HG03066 (cell line): ENCODE results near the gene COL19A1.
"Not testable (repeated sequence)": the region's sequence is repeated elsewhere in the genome, so short reads cannot be mapped to it uniquely, and the experiment has no call there.

ENCODE experiments used
- ATAC-seq: cut with Tn5 transposase; IDR thresholded peaks from one replicate; pipeline ENCODE4 v1.9.1; 2021; ENCODE audit warnings: low read depth; ENCODE audit not compliant: unreplicated experiment

COL19A1 gene

DNA sequence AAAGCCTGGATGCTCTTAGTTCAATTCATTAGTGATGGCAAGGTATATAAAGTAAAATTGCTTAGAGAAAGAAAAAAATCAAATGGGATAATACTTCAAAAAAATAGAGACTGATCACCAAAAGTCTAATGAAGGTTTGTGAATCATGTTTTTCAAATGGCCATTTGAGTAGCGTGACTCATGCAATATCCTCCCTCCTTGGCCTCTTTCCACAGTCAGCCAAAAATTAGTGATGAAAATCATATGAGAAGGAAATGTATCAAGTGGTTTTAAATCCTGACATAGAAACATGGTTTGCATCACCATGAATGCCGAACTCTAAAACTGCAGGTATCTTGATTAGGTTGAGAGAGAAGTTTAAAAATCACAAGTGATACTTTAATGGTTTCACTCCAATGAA lies 1.2 kb upstream of the COL19A1 start:
- no peak for ATAC-seq

DNA sequence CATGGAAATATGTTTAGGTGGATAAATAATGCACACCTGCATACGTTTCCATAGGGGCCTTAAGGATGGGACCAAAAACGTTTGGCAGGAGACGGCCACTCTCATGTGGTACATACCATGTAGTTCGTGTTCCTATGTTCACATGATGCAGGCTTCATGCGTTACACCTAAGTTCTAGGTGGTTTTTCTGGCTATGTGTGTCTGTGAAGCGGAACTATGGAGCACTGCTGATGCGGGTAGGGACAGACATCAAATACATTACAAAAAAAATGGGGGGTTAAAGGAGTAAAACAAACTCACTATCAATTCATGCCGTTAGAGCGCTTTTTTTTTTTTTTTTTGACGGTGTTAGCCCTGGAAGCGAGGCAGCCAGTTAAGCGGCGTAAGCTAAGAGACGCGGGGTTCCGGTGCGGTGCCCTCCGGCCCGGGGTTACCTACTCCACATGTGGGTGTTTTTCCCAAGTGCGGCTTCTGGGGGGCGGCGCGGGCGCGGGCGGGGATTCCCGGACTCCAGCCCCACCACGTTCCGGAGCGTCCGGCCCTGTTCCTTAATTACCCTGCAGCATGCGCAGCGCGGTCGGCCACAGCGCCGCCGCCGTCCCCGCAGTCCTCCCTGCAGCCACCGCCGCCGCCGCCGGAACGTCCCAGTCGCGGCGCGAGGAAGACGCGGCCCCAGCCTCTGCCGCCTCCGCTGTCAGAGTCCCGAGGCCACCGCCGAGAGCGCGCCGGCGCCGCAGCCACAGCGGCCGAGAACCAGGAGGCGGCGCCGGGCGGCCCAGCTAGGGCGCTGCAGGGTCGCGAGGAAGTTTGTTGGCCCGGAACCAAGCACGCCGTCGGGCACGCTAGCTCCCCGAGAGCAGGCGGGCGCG lies 648 bp downstream of the COL19A1 start:
- peak; percentile 53 for ATAC-seq

DNA sequence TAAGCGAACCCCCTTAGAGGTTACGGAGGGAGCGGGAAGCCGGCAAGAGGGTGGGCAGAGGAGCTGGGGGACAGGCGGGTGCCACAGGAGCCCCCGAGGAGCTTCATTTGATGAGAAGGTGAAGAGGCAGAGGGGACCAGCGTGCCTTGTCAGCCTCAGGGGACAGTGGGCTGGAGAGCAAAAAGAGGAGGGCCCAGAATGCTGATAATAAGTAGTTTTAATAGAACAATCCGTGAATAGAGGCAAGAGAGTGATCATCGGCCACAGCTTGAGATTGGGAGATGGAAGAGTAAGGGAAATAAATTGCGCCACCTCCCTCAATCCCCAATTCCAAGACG lies 1.3 kb downstream of the COL19A1 start:
- no peak for ATAC-seq

DNA sequence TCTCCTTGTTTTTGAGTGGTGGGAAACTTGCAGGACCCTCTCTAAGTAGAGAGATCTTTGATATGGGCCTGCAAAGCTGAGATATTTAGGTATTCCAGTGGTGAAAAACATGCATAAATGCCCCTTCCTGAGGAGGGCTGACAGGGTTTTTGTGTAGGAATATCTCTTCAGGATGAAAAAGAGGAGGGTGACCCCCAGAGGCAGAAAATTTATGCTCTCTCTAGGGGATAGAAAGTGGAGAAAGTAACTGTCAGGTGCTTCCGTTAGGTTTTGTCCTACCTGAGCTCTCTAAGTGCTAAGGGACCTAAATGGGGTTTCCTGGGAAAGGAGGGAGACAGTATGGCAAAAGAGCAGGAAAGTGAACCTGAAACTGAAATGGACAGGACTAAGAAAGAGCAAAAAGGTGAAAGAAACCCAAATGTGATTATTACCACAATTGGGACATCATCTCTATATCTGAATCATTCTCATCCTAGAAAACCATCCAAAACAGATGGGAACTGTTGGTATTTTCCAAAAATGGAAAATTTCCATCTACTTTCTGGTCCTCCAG lies 2.0 kb downstream of the COL19A1 start:
- ATAC-seq: no peak

DNA sequence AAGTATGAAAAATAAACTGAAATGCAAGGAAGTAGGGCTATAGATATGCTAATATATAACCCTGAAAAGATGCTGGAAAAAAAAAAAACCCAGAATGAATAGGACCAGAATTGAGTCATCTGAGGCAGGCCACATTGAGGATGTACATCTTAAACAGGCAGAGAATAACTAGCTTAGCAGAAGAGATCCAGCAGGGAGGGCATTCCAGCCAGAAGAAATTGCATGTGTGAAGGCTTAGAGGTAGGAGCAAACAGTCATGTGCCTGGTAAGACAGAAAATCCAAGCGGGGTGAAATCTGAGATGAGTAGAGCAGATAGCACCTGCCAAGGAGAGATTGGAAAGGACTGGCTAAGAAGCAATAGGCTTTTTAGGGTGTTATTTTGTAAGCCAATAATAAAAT lies 2.6 kb downstream of the COL19A1 start:
- no peak for ATAC-seq

DNA sequence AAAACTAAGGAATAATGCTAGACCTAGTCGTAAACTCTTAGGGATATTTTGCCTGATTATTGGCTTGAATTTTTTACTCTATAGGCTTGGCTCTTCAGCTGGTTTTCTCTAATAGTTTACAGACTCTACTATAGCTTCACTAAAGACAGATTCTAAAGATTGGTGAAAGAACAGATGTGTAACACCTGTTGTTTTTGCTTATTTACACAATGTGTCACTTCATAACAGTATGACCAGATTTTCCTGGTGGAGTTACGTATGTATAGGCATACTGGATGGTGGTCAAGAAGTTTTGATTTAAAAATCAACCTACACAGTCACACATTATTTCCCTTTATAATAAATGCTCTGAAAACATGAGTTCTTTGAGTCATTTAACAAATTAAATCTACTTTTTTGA lies 4.8 kb downstream of the COL19A1 start:
- no peak for ATAC-seq

DNA sequence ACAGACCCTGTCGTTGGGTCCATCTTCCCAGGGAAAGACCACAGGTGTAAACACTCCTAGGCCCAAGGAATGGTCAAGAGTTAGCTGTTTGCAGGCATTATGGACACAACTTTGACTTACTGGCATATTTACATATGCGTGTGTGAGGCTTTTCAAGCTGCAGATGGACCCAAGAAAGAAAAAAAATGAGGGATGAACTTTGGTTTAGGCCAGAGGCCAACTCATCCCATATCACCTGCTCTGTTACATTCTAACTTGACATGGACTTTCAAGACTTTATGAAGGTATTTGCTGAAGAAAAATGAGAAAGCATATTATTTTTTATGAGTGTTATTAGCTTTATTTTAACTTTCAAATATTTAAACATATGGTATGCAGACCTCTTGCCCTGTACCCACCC lies 6.9 kb downstream of the COL19A1 start:
- ATAC-seq: no peak

DNA sequence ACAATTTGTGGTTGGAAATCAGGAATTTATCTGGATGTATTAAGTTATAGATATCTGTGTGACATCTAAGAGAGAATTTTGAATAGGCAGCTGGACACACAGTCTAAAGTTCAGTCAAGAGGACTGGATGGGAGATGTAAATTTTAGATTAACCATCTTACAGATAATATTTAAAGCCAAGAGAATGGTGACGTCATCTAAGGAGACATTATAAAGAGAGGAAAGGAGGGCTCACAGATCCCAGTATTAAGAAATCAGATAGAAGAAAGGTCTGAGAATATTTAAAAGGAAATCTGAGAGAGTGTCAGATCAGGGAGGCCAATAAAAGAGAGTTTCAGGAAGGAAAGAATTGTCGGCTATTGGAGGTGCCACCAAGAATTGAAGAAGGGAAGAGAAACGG lies 9.4 kb downstream of the COL19A1 start:
- ATAC-seq: no peak

DNA sequence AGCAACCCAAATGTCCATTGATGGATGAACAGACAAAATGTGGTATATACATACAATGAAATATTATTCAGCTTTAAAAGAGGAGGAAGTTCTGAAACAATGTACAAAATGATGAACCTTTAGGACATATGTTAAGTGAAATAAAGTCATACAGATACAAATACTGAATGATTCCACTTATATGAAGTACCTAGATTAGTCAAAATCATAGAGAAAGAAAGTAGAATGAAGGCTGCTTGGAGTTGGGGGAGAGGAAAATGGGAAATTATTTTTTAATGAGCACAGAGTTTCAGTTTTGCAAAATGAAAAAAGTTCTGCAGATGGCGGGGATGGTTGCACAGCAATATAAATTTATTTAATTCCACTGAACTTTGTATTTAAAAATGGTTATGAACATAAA lies 12.4 kb downstream of the COL19A1 start:
- no peak for ATAC-seq

DNA sequence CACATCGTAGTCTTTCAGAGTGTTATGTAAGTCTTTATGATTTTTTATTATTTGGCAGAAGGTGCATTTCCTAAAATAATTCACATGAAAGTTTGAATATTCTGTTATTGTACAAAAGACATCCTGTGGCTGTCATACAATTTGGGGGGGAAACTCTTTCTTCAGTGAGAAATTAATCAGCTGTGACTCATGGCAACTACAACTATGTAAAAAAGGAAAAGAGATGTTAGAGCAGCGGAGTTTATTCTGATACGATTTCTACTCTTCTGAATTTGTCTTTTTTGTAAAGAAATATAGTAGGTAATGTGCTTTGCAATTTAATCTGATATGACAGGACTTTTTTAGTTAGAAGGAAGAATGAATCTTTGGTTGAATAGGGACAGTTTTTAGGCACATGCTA lies 14.2 kb downstream of the COL19A1 start:
- no peak for ATAC-seq

DNA sequence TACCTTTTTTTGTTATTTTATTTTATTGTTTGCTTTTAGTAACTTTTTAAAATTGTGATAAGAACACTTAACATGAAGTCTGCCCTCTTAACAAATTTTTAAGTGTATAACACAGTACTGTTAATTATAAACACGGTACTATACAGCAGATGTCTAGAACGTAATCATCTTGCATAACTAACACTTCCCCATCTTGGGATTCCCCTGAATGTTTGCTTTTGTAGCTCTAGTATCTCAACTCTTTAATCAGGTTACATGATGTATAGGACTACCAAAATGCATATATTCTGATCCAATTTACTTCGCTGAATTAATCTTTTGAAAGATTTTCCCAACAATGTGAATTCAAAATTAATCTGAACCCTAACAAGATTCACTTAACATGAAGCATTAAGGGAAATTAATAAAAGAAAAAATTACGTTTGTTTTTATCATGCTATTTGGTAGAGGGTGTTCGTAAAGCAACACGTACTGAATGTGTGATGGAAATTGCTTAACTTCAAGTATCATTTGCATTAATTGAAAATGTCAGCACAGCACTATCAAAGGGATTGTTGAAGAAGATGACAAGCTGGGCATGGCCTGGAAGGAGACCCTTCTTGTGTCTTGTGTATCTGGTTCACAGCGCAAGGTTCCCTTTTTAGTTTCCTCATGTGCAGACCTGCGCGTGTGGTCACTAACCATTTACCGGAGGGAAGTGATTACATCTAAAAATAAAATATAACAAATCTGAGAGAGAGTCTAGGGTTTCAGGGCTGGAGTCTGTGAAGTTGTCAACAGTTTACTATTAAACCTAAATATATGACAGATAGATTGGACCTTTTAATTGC lies 15.2 kb downstream of the COL19A1 start:
- ATAC-seq: peak; percentile 84

DNA sequence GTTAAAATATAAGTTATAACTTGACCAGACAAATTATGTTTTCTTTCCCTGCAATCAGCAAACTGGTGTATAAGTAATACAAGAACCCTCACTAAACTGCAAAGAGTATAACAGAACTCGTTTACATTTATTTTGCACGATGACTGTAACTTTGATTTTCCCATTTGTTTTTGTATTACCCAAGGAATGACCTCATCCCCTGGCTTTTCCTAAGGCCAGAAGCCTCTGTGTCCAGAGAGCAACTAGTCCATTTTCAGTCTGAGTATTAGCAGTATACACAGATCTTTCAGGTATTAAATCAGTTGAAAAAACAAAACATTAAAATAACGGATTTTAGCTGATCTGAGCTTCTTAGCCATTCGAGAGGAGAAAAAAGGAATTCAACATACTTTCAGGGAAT lies 17.2 kb downstream of the COL19A1 start:
- ATAC-seq: no peak

DNA sequence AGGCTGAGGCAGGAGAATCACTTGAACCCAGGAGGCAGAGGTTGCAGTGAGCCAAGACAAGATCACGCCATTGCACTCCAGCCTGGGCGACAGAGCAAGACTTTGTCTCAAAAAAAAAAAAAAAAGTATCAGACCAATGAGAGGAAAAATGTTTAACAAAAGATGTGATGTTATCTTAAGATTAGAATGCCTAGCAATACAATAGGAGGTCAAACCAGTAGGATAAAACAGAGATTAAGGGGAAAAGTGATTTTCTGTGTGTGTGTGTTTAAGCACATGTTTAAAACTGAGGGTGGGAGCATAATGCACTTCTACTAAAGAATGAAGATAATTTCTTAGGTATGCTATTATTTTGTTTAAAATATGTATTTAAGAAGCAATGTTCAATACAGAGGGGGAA lies 17.9 kb downstream of the COL19A1 start:
- ATAC-seq: no peak

DNA sequence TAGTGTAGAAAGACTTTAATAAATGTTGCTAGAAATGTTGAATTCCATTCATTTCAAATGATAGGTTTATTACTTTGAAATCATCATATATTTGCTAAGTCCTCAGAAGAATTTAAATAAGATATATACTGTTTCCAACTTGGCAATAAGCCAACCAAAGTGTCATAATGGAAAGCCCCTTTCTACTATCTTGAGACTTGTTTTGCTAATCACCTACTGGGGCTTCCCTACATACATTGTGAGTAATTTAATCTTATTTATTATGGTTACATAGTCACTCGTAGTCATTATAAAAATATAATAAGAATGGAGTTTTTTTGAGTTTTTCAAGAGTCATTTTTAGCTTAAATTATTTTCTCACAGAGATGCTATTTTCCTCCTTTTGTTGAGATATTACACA lies 20.7 kb downstream of the COL19A1 start:
- no peak for ATAC-seq

DNA sequence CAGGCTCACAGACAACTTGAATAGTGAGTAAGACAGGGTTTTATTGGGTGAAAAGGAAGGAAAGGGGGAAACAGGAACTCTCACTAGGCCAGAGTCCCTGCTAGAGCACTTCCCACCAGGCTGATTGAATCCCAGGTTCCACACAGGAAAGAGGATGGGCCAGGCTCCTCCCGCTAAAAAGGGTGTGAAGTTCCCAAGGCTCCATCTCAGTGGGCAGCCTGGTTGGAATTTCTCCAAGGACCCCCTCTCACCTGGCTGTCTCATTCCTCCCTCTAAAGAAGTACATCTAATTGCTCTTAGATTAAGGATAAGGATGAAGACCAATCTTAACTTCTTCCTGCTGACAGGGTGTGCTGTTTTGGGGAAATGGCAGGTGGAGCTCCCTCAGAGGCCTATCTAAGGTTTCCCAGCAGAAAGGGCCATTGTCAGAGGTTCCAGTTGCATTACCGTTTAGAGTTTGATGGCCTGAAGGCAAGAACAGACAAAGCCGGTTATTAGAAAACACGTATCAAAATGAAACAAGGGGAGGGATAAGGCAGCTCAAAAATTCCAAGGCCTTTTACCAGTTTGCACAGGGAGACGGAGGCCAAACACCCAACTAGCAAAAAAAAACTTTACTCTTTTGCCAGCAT lies 21.5 kb downstream of the COL19A1 start:
- ATAC-seq: no peak

DNA sequence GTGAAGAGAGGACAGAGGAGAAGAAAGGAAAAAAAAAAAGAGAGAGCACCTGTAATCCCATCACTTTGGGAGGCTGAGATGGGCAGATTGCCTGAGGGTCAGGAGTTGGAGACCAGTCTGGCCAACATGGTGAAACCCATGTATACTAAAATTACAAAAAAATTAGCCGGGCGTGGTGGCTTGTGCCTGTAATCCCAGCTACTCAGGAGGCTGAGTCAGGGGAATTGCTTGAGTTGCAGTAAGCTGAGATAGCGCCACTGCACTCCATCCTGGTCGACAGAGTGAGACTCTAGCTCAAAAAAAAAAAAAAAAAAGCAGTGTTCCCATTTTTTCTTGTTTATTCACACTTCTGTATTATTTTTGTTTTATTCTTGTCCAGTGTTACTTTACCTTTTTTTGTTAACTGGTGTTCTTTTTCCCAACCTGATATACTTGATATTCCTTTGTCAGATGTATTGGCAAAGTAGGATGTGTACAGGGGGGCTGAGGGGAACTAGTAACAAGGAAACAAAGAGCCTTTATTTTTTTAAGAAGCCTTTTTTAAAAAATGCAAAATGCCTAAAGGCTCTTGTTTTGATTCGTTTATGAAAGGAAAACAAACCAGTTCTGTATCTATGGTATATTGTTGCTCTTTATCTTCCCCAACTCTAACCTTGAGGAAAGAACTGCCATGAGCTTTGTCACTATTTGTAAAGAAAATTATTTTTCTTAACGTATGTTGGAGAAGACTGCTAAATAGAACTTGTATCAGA lies 22.3 kb downstream of the COL19A1 start:
- ATAC-seq: no peak

DNA sequence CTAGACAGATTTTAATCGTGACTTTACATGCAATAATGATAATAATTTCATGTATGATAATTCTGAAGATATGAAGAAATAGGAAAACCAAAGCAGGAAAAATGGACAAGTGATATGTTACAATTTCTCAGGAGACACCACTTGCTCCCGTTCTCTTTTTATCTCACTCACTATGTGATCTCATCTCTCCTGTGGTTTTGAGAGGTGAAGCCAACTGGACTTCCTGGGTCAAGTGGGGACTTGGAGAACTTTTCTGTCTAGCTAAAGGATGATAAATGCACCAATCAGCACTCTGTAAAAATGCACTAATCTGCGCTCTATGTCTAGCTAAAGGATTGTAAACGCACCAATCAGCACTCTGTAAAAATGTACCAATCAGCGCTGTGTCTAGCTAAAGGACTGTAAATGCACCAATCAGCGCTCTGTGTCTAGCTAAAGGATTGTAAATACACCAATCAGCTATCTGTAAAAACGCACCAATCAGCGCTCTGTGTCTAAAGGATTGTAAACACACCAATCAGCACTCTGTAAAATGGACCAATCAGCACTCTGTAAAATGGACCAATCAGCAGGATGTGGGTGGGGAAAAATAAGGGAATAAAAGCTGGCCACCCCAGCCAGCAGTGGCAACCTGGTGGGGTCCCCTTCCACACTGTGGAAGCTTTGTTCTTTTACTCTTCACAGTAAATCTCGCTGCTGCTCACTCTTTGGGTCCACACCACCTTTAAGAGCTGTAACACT lies 23.0 kb downstream of the COL19A1 start:
- ATAC-seq: not testable (repeated sequence)

DNA sequence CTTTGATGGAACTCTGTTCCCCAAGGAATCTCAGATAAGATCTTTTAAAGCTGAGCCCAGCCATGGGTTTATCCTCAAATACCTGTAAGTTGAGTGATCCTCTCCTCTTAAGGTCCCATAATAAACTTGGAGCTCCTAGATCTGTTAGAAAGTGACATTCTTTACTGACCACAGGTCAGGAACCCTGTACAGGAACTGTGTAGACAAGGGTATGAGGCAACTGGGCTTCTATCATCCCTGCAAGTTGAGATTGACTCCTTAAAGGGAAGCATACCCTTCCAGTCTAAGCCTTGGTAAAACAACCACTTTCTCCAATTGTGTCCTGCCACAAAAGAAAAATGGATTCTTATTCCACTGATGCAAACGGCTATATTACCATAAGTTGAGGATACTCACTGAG lies 26.2 kb downstream of the COL19A1 start:
- not testable (repeated sequence) for ATAC-seq

DNA sequence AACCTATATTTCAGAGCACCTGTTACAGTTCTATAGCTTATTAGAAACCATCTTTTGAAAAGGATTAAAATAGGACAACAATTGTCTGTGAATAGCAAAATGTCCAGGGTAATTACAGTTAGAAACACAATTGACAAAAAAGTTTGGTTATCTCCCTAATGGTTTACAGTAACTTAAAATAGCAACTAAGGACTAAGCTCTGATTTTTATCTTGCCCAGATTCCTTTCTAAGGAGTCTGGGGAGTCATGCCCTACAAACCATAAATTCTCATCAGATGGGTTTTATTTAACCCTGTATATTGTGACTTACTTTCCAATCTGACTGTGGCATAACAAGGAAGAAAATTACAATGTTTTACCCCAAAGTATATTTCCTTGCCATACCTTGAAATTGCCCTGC lies 26.9 kb downstream of the COL19A1 start:
- not testable (repeated sequence) for ATAC-seq
